ENCODE measurements around the gene PPM1G.
"Not testable (repeated sequence)": the region's sequence is repeated elsewhere in the genome, so short reads cannot be mapped to it uniquely, and the experiment has no call there.

Gene PPM1G

GRCh38 chr2:27375513-27376099 lies 33.8 kb downstream of the PPM1G start:
- no peak for DNase-seq (ENCODE audit: low read depth)

DNA sequence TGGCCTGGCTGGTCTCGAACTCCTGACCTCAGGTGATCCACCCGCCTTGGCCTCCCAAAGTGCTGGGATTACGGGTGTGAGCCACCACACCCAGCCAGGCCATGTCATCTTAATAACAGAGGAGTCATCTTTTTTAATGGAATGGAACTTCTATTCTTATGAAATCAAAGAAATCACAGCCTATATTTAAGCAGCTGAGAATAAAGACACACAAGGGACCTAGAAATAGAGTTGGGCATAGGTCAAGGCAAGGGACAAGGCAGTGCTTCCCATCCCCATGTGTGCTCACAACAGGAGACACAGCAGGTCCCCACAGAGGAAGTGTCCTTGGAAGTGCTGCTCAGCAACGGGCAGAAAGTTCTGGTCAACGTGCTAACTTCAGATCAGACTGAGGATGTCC lies 35.8 kb downstream of the PPM1G start:
- no peak for DNase-seq (ENCODE audit: low read depth)

DNA sequence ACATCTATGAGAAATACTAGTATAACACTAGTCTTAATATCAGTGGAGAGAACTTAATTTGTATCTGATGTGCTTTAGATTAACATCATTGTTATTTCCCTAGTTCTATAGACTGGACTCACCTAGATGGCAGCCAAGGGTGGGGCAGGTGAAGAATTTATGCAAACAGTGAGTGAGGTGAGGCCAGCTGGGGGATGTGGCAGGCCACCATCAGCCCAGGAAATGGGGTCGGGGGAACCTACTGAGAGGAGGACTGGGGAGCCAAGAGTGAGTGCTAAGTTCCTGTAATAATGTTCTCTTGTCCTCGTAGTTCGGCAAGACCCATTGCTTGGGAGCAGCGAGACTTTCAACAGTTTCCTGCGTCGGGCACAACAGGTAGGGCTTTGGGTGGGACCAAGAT lies 36.5 kb downstream of the PPM1G start:
- no peak for DNase-seq (ENCODE audit: low read depth)

DNA sequence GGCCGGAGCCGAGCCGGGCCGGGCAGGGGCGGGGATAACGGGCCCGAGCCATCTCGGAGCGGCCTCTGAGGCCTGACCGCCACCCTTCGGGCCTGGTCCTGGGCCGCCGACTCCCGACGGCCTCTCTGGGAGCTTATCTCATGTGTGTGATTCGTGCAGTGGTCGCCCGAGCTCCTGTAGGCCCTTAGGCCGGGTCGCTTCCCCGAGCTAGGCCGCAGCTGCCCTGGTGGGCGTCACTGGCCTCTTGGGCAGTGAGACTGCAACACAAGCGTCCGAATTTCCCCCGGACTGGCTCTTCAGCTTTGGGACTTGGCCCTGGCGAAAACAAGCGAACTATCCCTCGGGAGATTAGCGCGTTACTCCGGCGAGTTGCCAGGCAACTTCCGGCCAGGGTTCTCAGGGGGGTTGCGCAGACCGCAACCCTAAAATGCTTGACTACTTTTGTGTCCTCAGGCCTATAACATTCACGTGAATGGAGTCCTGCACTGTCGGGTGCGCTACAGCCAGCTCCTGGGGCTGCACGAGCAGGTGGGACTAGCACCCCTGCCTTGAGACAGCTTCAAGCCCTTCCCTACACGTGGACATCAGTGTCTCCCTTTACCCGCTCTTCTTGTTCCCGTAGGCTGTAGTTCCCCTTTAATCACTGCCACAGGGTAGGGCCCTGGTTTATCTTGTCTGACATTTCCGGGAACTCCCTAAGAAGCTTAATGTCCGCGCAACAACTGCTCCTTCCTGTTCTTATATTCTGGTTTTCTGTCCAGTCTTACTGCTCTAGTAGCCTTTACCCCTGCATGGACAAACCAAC lies 38.4 kb downstream of the PPM1G start:
- DNase-seq (ENCODE audit: low read depth): no peak

- DNase-seq (ENCODE audit: low read depth): peak; percentile 99
Observed at GRCh38 chr2:27370026-27370815, 39.2 kb downstream of the PPM1G start, which contains the start of the genes EIF2B4 and SNX17. EIF2B4 (minus strand) TSS chr2:27370338; CDS start chr2:27370314, 24 bp downstream. SNX17 (plus strand) TSS chr2:27370616; CDS start chr2:27370744, 128 bp downstream.

GRCh38 chr2:27369471-27370025 lies 39.8 kb downstream of the PPM1G start:
- no peak for DNase-seq (ENCODE audit: low read depth)

DNA sequence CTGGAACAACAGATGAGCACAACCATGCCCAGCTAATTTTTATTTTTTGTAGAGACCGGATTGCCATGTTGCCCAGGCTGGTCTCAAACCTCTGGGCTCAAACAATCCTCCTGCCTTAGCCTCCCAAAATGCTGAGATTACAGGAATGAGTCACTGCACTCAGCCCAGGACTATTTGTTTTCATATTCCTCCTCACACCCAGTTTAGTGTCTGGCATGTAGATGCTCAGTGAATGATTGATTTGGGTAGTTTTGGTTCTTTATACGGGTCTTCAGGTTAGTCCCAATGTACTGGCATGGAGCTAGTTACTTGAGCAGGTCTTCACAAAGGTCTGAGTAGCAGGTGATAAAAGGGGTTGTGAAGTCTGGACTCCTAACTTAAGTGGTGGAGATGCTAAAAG lies 45.5 kb downstream of the PPM1G start:
- DNase-seq (ENCODE audit: low read depth): no peak

DNA sequence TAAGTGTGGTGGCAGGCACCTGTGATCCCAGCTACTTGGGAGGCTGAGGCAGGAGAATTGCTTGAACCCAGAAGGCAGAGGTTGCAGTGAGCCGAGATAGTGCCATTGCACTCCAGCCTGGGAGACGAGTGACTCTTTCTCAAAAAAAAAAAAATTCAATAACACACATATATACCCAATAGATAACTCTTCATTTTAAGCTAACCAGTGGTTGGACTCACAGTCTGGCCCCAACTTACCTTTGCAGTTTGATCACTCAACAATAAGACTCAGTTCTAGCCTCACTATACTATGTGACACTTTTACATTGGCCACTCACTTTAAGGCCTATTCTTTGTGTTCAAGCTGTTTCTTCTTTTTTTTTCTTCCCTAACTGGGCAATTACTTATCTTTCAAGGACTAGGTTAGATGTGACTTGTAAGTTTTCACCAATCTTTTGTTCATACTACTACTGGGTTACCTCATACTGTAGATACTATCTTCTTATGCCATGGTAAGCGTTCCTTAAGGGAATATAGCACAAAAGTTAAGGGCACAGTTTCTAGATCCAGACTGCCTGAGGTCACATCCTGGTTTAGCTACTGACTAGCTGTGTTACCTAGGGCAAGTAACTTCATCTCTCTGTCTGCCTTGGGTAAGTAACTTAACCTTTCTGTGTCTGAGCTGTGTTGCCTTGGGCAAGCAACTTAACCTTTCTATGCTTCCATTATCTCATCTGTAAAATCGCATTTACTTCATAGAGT lies 46.5 kb downstream of the PPM1G start:
- no peak for DNase-seq (ENCODE audit: low read depth)

DNA sequence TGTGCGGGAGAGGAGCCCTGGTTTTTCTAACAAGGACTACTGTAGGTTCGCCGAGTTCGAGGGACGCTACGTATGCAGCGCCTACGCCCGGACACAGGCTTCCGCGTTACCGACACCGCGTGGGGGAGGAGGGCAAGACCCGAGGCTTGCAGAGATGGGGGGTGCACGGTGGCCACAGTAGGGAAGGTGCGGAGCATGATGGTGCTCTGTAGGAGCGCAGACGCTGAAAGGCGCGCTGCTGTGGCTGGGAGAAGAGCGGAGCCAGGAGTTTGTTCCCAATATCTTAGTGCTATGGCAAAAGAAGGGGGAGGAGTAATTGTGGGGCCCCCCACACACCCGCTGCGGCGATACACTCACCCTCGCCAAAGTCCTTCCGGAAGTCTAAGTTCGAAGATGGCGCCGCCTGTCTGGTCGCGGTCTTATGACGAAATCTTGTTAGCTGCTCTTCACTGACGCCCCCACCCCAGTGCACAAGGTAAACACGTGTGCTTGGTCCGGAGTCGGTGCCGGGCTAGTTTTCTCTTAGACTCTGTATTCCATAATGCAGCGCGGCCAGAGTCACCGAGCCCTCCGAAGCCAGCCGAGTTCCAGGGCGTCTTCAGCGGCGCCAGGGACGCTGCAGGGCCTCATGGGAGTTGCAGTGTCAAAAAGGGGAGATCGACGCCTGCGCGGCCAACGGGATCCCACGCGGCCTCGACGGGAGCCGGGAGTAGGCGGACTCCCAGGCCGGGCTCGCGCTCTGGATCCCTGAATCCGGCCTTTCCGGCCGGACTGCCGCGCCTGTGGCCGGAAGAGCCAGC lies 52.8 kb downstream of the PPM1G start, which contains the start of gene GTF3C2:
Gene GTF3C2 (minus strand): TSS at position 383 of the 800 bp plus-strand sequence. CDS start 13,210 bp downstream, outside the sequence.
- peak; percentile 89 for DNase-seq (ENCODE audit: low read depth)

GRCh38 chr2:27356056-27356381 lies 53.4 kb downstream of the PPM1G start:
- peak; percentile 21 for DNase-seq (ENCODE audit: low read depth)

DNA sequence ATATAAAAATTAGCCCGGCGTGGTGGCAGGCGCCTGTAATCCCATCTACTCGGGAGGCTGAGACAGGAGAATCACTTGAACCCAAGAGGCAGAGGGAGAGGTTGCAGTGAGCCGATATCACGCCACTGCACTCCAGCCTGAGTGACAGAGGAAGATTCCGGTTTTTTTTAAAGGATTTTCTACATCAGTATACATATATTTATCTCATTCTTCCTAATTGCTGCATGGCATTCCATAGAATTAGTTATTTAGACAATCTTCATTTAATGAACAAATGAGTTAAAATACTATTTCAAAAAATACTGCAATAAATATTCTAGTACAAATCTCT lies 54.8 kb downstream of the PPM1G start:
- DNase-seq (ENCODE audit: low read depth): no peak

DNA sequence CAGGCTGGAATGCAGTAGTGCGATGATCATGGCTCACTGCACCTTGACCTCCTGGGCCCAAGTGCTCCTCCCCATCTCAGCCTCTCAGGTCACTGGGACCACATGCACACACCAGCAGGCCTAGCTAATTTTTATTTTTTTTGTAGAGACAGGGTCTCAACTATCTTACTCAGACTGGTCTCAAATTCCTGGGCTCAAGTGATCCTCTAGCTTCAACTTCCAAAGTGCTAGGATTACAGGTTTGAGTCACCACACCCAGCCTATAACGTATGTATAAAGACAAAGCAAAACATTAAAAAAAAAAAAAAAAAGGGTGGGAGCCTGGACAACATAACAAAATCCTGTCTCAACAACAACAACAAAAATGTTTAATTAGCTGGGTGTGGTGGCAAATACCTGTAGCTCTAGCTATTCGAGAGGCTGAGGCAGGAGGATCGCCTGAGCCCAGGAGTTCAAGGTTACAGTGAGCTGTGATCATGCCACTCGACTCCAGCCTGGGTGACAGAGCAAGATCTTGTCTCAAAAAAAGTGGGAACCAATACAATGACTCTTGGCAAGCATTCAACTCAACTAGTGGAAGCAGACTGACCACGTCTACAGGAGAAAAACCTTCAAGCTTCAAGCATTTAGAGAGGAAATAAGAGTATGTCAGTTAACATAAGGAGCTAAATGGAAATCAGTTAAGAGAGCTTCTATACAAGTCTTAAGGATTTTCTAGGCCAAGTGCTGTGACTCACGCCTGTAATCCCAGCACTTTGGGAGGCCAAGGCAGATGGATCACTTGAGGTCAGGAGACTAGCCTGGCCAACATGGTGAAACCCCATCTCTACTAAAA lies 55.4 kb downstream of the PPM1G start:
- DNase-seq (ENCODE audit: low read depth): no peak

DNA sequence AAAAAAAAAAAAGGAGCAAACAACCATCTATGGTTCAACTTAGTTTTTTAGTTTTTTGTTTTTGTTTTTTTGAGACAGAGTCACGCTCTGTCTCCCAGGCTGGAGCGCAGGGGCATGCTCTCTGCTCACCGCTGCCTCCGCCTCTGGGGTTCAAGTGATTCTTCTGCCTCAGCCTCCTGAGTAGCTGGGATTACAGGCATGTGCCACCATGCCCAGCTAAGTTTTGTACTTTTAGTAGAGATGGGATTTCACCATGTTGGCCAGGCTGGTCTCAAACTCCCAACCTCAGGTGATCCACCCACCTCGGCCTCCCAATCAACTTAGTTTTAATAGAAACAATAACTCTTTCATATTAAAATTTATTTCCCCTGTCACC lies 56.0 kb downstream of the PPM1G start:
- DNase-seq (ENCODE audit: low read depth): not testable (repeated sequence)

DNA sequence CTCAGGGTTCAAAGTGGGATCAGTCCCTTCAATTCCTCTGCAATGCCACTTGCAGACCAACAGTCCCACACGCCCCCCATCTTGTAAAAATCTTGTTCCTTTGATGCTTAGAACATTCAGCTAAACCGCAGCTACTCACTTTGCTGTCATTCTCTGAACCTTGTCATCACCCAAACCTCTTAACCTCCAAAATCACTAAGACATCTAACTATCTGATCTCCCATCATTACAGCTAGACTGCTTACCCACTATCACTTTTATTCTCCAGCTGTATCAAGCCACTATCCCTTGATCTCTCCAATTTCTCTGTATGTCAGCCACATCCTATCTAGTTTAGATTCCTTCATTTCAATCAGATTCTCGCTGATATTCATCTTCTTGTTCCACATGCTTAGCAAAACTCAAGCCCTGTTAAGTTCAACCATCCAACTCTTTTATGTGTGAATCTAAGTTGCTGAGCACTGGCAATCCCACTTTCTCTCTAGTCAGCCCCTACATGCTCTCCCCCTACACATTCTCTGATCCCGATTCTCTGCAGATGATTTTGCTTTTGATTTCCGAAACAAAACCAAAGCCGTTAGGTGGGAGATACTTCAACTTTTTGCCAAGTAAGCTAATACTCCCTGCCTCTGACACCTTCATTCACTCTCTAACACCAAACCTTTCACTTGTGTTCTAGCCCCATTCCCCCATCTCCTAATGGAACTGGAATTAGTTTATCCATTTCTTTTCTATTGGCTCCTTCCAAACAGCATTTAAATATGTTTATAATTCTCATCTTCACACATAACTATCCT lies 57.4 kb downstream of the PPM1G start:
- no peak for DNase-seq (ENCODE audit: low read depth)

GRCh38 chr2:27350106-27350693 lies 59.2 kb downstream of the PPM1G start:
- DNase-seq (ENCODE audit: low read depth): no peak

DNA sequence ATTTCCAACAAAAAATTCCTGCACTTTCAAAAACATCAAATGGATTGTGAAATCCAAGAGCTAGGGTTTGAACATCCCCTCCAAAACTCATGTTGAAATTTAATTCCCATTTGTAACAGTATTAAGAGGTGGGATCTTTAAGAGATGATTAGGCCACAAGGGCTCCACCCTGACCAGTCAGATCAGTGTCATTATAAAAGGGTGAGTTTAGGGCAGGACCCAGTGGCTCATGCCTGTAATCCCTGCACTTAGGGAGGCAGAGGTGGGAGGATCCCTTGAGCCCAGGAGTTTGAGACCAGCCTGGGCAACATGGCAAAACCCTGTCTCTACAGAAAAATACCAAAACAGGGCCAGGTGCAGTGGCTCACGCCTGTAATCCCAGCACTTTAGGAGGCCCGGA lies 61.8 kb downstream of the PPM1G start:
- no peak for DNase-seq (ENCODE audit: low read depth)

- DNase-seq (ENCODE audit: low read depth): no peak
Observed at GRCh38 chr2:27336173-27336572, 73.2 kb downstream of the PPM1G start.

DNA sequence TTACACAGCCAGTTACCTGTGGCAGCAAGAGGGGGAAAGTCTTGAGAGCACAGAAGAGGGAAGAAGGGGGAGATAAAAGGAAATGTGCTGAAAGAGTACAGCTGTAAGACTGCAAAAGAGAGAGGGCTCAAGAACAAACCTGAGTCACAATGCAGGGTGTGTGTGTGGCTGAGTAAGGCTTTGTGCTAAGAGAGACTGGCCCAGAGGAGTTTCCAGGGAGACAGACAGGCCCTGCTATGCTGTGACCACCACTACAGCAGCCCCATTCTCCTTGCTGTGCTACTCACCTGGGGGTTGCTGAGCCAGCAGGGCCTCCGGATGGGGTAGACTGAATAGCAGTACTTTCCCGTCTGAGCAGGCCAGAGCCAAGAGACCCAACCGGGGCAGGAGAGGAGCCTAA lies 74.1 kb downstream of the PPM1G start:
- no peak for DNase-seq (ENCODE audit: low read depth)
